Muscle layer of colon (tissue), 2 donors: ENCODE results near the gene CHD5.
"Not testable (repeated sequence)": the region's sequence is repeated elsewhere in the genome, so short reads cannot be mapped to it uniquely, and the experiment has no call there.

Experiments
- H3K27ac ChIP-seq: one replicate; pipeline ENCODE4 v1.7.0; 2013; ENCODE audit warnings: low read depth, mild to moderate bottlenecking, low read length, moderate library complexity
- H3K27me3 ChIP-seq, 2 donors: one replicate each; pipeline ENCODE4 v1.7.0; 2013; ENCODE audit warnings: low read length in 2 of 2, mild to moderate bottlenecking in 2 of 2; ENCODE audit not compliant: insufficient read depth in 2 of 2, control insufficient read depth in 1 of 2
- H3K36me3 ChIP-seq: one replicate; pipeline ENCODE4 v1.7.0; 2013; ENCODE audit warnings: mild to moderate bottlenecking, low read length; ENCODE audit not compliant: insufficient read depth
- H3K4me1 ChIP-seq: one replicate; pipeline ENCODE4 v1.7.0; 2013; ENCODE audit warnings: mild to moderate bottlenecking, low read length; ENCODE audit not compliant: insufficient read depth
- H3K4me3 ChIP-seq, 2 donors: one replicate each; pipeline ENCODE4 v1.7.0; 2013; ENCODE audit warnings: low read length in 2 of 2, low read depth in 1 of 2, mild to moderate bottlenecking in 1 of 2, moderate library complexity in 1 of 2
- H3K9ac ChIP-seq: one replicate; pipeline ENCODE4 v1.7.0; 2013; ENCODE audit warnings: low read length
- H3K9me3 ChIP-seq: one replicate; pipeline ENCODE4 v1.7.0; 2013; ENCODE audit warnings: mild to moderate bottlenecking, low read length
- donor health status: abdominal sarcoma.
- donor health status: Adenocarcinoma of cecum.

The CHD5 gene

DNA sequence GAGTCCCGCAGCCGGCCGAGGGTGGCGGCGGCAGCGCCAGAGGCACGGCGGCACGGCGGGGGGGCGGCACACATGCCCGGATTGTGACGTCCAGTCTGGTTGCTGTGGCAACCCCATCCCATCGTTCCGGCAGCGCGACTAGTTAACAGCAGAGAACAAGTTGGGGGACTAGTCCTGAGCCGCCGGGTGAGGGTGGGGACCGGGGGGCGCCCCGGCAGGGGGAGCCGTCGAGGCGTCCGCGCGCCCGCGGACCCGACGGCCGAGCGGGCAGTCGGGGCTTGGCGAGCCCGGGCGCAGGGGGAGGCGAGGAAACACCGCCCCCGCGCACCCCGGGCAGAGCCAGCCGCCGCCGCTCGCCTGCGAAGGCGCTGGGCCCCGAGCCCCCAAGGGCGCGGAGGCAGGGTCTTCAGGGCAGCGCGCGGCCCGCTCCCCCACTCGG, at the start of gene CHD5:
Gene CHD5 (minus strand): TSS at position 54 of the 439 bp plus-strand sequence. CDS start 298 bp downstream, outside the sequence.
- H3K4me1 ChIP-seq = peaks cover 15% of the 10 kb centered on the region
- peaks cover 23 to 34% of the 10 kb centered on the region in 2 donors for H3K27me3 ChIP-seq
- H3K9me3 ChIP-seq = no peaks in the 10 kb centered on the region
- H3K9ac ChIP-seq = no peak within 1 kb of the TSS
- H3K36me3 ChIP-seq = peaks cover under 1% of the 10 kb centered on the region
- H3K4me3 ChIP-seq = no peak within 1 kb of the TSS
- no peak within 1 kb of the TSS for H3K27ac ChIP-seq

DNA sequence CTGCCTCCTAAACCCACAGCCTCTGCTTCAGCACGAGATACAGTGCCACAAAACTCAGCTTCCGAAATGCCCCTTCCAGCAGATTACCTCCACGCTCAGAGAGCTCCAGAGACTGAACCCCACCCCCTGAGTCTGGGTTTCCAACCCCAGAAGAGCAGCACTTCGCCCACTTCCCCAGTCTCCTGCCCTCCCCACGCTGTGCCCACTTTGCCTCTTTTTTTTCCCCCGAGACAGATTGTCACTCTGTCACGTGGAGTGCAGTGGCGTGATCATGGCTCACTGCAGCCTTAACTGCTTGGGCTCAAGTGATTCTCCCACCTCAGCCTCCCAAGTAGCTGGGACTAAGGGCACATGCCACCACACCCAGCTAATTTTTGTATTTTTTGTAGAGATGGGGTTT, 45.5 kb upstream of the CHD5 start:
- Histone ChIP-seq H3K27ac (no peak overlapping the region), H3K27me3 (no peaks in the 10 kb centered on the region), H3K4me3 (no peak overlapping the region), H3K9me3 (no peaks in the 10 kb centered on the region), H3K9ac (no peak overlapping the region), H3K36me3 (peaks cover 31% of the 10 kb centered on the region), H3K4me1 (no peaks in the 10 kb centered on the region)

DNA sequence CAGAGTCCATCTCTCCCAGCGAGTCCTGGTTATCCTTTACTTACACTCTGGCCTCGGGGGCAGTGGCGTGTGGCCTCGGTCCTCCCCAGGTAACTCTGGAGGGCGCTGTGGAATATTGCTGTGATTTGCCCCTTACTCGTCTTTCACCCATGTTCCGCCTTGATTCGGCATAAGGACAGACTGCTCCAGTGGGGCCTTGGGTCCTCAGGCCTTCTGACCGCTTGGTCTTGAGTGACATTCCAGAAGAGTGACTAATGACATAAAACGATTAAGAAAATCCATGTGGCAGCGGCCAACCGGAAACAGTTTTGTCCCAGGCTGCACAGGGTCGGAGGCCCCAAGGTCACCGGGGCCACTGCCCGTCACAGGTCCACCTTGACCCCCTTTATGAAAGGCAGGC, 44.6 kb upstream of the CHD5 start:
- no peaks in the 10 kb centered on the region for H3K4me1 ChIP-seq
- no peaks in the 10 kb centered on the region for H3K27me3 ChIP-seq
- H3K9ac ChIP-seq = no peak overlapping the region
- H3K9me3 ChIP-seq = no peaks in the 10 kb centered on the region
- peaks cover 31% of the 10 kb centered on the region for H3K36me3 ChIP-seq
- no peak overlapping the region for H3K27ac ChIP-seq
- no peak overlapping the region for H3K4me3 ChIP-seq

DNA sequence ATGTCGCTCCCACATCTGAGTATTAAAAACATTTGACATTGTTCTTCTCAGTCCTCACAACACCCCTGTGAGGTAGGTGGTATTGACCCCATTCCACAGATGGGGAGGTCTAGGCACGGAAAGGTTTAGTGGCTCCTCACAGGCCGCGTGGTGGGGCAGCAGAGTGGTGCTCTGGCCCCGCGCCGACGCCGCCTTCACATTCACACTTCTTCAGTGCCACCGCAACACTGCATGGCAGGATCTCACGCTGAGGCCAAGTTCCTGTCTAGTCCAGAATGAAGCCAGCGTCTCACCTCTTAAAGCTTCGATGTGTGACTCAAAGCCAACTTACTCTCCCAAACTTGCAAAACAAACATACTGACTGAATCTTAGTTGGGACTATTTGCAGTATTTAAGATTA, 43.5 kb upstream of the CHD5 start:
- Histone ChIP-seq H3K9ac (no peak overlapping the region), H3K9me3 (no peaks in the 10 kb centered on the region), H3K36me3 (peaks cover 31% of the 10 kb centered on the region), H3K27ac (no peak overlapping the region), H3K4me3 (no peak overlapping the region), H3K27me3 (no peaks in the 10 kb centered on the region), H3K4me1 (no peaks in the 10 kb centered on the region)

DNA sequence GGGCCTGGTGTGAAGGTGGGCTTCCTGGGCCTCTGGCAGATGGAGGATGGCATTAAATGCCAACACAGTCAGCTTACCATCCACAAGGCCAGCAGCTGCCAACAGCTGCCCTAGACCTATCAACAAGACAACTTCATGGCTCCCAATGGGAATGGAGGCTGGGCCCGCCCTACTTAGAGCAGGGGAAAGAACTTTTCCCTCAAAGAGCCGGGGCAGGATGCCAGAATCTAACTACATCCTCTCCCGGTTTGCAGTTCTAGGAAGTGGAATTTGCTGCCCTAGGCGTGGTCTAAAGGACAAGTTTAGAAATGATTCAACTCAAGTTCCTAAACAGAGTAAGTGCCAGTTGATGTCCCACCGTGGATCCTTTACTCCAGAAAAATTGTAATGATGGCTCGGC, 42.5 kb upstream of the CHD5 start:
- Histone ChIP-seq H3K27ac (no peak overlapping the region), H3K4me3 (no peak overlapping the region), H3K4me1 (no peaks in the 10 kb centered on the region)

DNA sequence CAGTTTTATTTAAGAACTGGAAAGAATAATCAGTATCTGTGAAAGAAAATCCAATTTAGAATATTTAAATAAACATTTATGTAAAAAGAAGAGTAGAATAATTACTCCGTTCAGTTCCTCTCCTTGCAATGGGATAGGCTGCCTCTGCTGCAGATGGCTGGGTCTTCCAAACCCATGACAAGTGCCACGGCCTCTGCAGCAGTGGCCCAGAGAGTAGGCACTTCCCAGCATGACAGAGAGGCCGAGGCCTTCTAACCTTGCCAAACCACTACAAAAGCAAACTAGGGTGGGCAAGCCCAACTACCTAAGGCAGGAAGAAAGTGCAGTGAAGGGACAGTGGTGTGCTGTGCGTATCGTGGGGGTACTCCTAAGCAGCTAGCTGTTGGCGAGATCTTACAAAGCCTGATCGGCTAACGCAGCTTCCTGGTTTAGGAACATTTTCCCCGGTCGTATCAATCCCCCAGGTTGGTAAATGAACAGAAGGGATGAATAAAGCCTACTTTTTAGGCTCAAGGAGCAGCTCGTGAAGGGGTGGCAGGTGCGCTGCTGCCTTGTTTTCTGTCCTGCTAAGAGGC, 41.2 kb upstream of the CHD5 start:
- H3K9me3 ChIP-seq = no peaks in the 10 kb centered on the region
- H3K27me3 ChIP-seq = no peaks in the 10 kb centered on the region
- no peak overlapping the region for H3K4me3 ChIP-seq
- H3K9ac ChIP-seq = no peak overlapping the region
- H3K4me1 ChIP-seq = no peaks in the 10 kb centered on the region
- H3K36me3 ChIP-seq = peaks cover 23% of the 10 kb centered on the region
- H3K27ac ChIP-seq = no peak overlapping the region

More for the DNA sequence above, 42.5 kb upstream of the CHD5 start:
- Histone ChIP-seq H3K9ac (no peak overlapping the region), H3K9me3 (no peaks in the 10 kb centered on the region), H3K27me3 (no peaks in the 10 kb centered on the region), H3K36me3 (peaks cover 31% of the 10 kb centered on the region)

DNA sequence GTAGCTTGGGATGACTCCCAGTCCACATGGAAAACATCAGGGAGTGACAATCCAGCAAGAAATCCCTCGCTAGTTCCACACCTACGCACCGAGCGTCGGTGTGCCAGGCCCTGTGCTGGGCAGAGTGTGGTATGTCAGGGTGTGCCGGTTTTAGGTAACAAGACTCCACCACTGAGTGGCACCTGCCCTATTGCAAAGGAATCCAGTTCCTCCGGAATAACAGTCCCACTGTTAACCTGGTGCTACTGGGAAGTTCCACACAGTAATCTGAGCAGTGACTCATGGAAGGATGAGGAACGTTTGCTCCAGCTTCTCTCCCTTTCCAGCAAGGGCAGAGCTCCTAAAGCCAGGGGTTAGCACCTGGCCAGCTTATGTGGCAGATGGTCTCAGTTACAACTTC, 40.1 kb upstream of the CHD5 start:
- Histone ChIP-seq H3K27me3 (no peaks in the 10 kb centered on the region), H3K4me1 (no peaks in the 10 kb centered on the region), H3K9me3 (no peaks in the 10 kb centered on the region), H3K27ac (no peak overlapping the region), H3K4me3 (no peak overlapping the region), H3K36me3 (peaks cover 20% of the 10 kb centered on the region), H3K9ac (no peak overlapping the region)

DNA sequence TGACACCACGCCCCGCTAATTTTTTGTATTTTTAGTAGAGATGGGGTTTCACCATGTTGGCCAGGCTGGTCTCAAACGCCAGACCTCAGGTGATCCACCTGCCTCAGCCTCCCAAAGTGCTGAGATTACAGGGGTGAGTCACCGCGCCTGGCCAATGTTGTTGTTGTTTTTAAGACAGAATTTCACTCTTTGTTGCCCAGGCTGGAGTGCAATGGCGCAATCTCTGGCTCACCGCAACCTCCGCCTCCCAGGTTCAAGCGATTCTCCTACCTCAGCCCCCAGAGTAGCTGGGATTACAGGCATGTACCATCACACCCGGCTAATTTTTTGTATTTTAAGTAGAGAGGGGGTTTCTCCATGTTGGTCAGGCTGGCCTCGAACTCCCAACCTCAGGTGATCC, 39.5 kb upstream of the CHD5 start:
- H3K4me3 ChIP-seq, H3K27me3 ChIP-seq, H3K27ac ChIP-seq, H3K9ac ChIP-seq, H3K4me1 ChIP-seq, H3K9me3 ChIP-seq: not testable (repeated sequence)
- H3K36me3 ChIP-seq = peaks cover 14% of the 10 kb centered on the region

DNA sequence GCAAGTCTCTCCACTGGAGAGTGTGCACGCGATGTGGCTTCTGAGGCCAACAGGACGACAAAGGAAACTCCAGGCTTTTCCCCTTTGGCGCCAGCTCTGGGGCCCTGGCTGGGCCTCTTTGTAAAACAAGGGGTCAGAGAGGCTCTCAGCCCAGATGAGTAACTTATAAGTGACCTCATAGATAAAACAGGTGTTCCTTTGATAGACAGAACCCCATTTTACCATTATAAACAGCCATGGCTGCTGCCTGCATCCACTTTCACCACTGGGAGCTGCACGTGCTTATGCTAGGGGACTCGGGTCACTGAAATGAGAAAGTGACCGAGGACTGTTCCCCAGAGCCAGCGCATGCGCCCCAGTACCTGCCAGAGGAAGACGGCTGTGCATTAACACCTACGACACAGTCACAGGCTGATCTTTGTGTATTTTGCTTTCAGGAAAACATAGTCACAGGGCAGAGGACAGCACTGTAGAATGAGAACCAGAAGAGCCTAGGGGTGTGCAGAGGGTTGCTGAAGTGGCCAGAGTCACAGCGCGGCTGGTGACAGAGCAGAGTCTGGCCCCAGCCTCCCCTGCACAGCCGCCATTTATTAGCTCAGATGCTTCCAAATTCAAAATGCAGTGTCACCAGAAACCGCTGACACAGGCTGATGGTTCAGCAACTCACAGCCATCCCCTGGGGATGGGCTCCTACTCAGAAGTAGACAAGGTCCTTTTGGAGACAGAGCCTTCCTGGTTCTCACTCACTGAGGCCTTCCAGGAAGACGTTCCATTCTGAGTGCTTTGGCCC, 38.4 kb upstream of the CHD5 start:
- Histone ChIP-seq H3K9me3 (no peaks in the 10 kb centered on the region), H3K4me1 (no peaks in the 10 kb centered on the region), H3K4me3 (no peak overlapping the region), H3K27me3 (no peaks in the 10 kb centered on the region), H3K9ac (no peak overlapping the region), H3K36me3 (peaks cover 4% of the 10 kb centered on the region), H3K27ac (no peak overlapping the region)

DNA sequence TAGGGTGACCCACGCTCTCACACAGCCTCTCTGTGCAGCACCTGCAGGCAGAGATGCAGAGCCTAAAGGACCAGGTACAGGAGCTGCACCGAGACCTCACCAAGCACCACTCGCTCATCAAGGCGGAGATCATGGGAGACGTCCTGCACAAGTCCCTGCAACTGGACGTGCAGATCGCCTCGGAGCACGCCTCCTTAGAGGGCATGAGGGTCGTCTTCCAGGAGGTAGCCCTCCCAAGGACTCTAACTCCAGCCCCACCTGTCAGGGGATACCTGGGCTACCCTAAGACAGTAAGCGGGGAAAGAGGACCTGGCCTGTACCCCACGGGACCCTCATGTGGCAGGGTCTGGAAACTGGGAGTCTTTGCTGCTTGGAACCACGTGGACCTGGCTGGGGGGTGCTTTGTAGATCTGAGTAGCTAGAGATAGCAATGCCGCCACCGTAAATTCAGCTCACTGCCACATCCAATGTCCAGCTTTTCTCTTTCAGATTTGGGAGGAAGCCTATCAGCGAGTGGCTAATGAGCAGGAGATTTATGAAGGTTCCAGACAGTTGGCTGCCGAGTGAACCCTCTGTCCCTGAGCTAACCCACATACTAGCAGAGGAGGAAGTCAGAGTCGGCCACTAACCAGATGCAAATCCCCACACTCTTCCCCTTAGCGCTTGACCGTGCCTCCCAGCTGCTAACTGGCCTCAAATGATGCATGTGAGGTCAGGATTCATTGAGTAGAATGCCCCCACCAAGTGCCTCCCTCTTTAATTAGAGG, 32.3 kb upstream of the CHD5 start:
- H3K36me3 ChIP-seq = no peaks in the 10 kb centered on the region
- H3K9me3 ChIP-seq = no peaks in the 10 kb centered on the region
- no peak overlapping the region for H3K27ac ChIP-seq
- no peak overlapping the region for H3K4me3 ChIP-seq
- H3K4me1 ChIP-seq = no peaks in the 10 kb centered on the region
- no peak overlapping the region for H3K9ac ChIP-seq
- H3K27me3 ChIP-seq = no peaks in the 10 kb centered on the region

DNA sequence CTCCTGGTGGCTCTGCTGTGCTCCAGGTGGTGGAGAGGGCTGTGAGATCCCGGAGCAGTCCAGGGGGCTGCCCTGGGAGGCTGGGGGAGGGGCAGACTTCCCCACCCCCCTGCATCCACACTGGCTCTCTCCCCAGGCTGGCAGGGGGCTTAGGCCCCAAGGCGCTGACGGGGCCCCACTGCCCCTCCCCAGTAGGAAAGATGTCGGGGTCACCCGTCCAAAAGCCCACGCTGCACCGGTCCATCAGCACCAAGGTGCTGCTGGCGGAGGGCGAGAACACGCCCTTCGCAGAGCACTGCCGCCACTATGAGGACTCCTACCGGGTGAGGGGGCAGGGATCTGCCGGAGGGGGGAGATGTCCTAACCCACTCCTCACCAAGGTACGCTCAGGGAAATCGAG, 31.6 kb upstream of the CHD5 start:
- Histone ChIP-seq H3K36me3 (no peaks in the 10 kb centered on the region), H3K4me3 (no peak overlapping the region)

More for the DNA sequence above, 31.6 kb upstream of the CHD5 start:
- H3K27me3 ChIP-seq = no peaks in the 10 kb centered on the region
- no peaks in the 10 kb centered on the region for H3K9me3 ChIP-seq
- H3K27ac ChIP-seq = no peak overlapping the region
- no peak overlapping the region for H3K9ac ChIP-seq
- H3K4me1 ChIP-seq = peaks cover 4% of the 10 kb centered on the region
